RWPE2 (cell line): Measurements from ENCODE around the gene RHEB.
"Not testable (repeated sequence)": the region's sequence is repeated elsewhere in the genome, so short reads cannot be mapped to it uniquely, and the experiment has no call there.

Experiments
- ATAC-seq: fragments of 200-7000 bp; cut with Tn5 transposase; 3 replicates; pipeline ENCODE4 v1.9.1; 2021; ENCODE audit warnings: low read depth
- DNase-seq: peaks from one replicate; pipeline ENCODE4 v3.0.0-alpha.2; 2020; ENCODE audit warnings: low spot score
- H3K27ac ChIP-seq: fragments of 450-650 bp; 2 replicates; pipeline ENCODE4 v1.5.1; 2017; ENCODE audit warnings: mild to moderate bottlenecking; ENCODE audit not compliant: poor library complexity, severe bottlenecking
- H3K27me3 ChIP-seq: fragments of 250-450 bp; sonication (Bioruptor Pico); 2 replicates; pipeline ENCODE4 v1.5.1; 2021; ENCODE audit warnings: mild to moderate bottlenecking, moderate library complexity; ENCODE audit not compliant: insufficient read depth, poor library complexity, severe bottlenecking
- H3K36me3 ChIP-seq: fragments of 250-450 bp; sonication (Bioruptor Pico); 2 replicates; pipeline ENCODE4 v1.5.1; 2020; ENCODE audit warnings: low read depth, mild to moderate bottlenecking, moderate library complexity
- H3K4me1 ChIP-seq: fragments of 250-450 bp; sonication (Bioruptor Pico); 2 replicates; pipeline ENCODE4 v1.5.1; 2021; ENCODE audit warnings: mild to moderate bottlenecking, moderate library complexity; ENCODE audit not compliant: insufficient read depth, poor library complexity, severe bottlenecking
- H3K4me3 ChIP-seq: fragments of 250-450 bp; sonication (Bioruptor Pico); 2 replicates; pipeline ENCODE4 v1.5.1; 2021; ENCODE audit warnings: mild to moderate bottlenecking, moderate library complexity; ENCODE audit not compliant: severe bottlenecking
- H3K9me3 ChIP-seq: fragments of 250-450 bp; sonication (Bioruptor Pico); 2 replicates; pipeline ENCODE4 v1.5.1; 2021; ENCODE audit warnings: mild to moderate bottlenecking, moderate library complexity; ENCODE audit not compliant: severe bottlenecking
- CTCF ChIP-seq: fragments of 450-650 bp; IDR thresholded peaks from one replicate; pipeline ENCODE4 v1.5.1; 2017; ENCODE audit warnings: mild to moderate bottlenecking, moderate library complexity; ENCODE audit not compliant: poor library complexity, severe bottlenecking

RHEB gene

DNA sequence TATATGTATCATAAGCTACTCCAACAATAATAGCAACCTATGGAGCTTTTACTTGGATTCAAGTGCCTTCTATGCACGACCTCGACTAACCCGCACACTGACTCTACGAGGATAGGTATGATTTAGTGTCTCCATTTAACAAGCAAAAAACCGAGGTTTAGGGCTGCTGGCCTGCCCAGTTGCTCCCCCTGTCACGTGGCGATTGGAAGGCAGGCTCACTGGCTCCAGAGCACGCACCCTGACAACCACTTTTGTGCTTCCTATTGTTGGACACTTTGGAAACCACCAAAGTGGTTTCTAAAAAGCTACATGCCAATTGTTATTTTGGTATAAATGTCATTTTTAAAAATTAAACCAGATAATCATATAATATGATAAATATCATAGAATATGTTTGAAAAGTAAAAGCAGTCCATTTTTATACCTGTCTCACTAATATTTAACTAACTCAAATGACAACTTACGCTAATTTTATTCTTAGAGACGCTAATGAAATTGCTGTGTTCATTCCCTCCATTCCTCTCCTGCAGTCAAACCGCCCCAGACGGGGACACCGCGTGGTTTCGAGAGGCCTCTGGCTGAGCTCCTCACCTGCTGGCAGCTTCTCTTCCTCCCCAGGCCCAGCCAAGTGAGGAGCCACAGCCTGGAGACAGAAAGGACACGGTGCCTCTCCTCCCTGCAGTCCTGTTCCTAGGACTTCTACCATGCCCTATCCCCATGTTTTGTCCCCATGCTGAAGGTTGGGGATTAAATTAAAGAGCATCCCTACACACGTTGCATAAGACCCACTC, 22.2 kb upstream of the RHEB start:
- Histone ChIP-seq H3K36me3 (no peaks in the 10 kb centered on the region), H3K27ac (no peak overlapping the region), H3K4me3 (no peak overlapping the region), H3K27me3 (no peaks in the 10 kb centered on the region), H3K4me1 (no peaks in the 10 kb centered on the region), H3K9me3 (no peaks in the 10 kb centered on the region)
- no peak for TF ChIP-seq CTCF
- no peak for DNase-seq
- no peak for ATAC-seq

DNA sequence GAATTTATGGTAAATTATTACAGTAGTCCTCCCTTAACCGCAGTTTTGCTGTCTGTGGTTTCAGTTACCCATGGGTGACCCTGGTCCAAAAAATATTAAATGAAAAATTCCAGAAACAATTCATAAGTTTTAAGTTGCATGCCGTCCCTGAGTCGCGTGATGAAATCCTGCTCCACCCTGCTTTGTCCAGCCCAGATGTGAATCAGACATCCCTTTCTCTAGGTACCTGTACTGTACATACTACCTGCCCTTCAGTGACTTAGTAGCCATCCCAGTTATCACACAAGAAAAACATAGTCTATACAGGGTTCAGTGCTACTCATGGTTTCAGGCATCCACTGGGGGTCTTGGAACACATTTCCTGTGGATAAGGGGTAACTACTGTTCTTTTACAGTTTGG, 20.5 kb upstream of the RHEB start:
- H3K36me3 ChIP-seq: no peaks in the 10 kb centered on the region
- H3K4me1 ChIP-seq: no peaks in the 10 kb centered on the region
- H3K27me3 ChIP-seq: no peaks in the 10 kb centered on the region
- ATAC-seq: peak; percentile 72
- no peak overlapping the region for H3K4me3 ChIP-seq
- DNase-seq: no peak
- no peaks in the 10 kb centered on the region for H3K9me3 ChIP-seq
- TF ChIP-seq CTCF: no peak
- no peak overlapping the region for H3K27ac ChIP-seq

GRCh38 chr7:151539088-151539671, 19.5 kb upstream of the RHEB start:
- TF ChIP-seq CTCF: no peak
- Histone ChIP-seq H3K27ac (no peak overlapping the region), H3K9me3 (no peaks in the 10 kb centered on the region), H3K4me1 (no peaks in the 10 kb centered on the region), H3K4me3 (no peak overlapping the region), H3K36me3 (no peaks in the 10 kb centered on the region), H3K27me3 (no peaks in the 10 kb centered on the region)
- 0 out of 3 replicates have a peak, but pooled peaks have one; percentile 24 for ATAC-seq
- no peak for DNase-seq

DNA sequence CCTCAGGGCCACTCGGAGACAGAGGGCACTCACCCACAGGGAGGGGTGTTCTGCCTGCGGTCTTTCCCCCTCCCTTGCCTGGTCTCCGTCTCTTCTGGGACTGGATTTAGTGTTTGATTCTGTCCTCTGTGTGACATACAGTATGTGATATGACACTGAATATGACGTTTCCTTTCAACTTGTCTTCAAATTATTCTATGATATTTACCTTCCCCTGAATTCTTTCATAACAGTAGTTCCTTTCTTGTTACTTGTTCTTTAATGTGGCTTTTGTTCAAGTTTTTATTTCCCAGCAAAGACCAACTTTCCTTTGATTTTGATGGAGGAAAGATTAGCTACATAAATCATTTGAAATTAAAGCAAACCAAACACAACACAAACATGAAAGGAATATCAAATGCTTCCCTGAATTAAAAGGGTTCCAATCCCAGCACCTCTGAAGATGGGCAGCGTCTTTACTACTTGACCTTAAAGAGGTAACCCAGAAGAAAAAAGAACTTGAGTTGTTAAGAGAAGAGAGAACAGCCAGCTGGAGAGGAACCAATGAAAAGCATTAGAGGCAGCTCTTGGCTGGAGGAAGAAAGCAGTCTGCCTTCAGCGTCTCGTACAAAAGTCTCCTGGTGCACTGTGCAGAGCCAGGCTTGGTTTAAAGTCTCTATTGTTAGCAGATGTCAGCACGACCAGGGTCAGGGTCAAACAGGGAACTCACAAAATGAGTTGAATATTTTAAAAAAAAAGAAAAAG, 18.3 kb upstream of the RHEB start:
- no peak for TF ChIP-seq CTCF
- H3K9me3 ChIP-seq: no peaks in the 10 kb centered on the region
- no peak overlapping the region for H3K27ac ChIP-seq
- H3K36me3 ChIP-seq: no peaks in the 10 kb centered on the region
- no peaks in the 10 kb centered on the region for H3K27me3 ChIP-seq
- ATAC-seq (no peak), DNase-seq (no peak)
- H3K4me1 ChIP-seq: no peaks in the 10 kb centered on the region
- H3K4me3 ChIP-seq: no peak overlapping the region

DNA sequence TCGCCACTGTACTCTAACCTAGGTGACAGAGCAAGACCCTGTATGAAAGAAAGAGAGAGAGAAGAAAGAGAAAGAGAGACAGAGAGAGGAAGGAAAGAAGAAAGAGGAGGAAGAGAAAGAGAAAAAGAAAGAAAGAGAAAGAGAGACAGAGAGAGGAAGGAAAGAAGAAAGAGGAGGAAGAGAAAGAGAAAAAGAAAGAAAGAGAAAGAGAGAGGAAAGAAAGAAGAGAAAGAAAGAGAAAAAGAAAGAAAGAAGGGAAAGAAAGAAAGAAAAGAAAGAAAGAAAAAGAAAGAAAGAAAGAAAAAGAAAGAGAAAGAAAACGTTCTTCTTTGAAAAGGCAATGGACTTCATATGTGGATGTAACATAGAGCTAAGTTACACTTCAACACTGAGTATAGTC, 16.5 kb upstream of the RHEB start:
- not testable (repeated sequence) for H3K4me1 ChIP-seq, H3K9me3 ChIP-seq, H3K4me3 ChIP-seq, H3K27ac ChIP-seq, H3K27me3 ChIP-seq, ATAC-seq, H3K36me3 ChIP-seq, DNase-seq
